K562 (cell line): ENCODE data around the gene ELOF1. TPM values are rescaled to one million over a fixed set of nuclear protein-coding genes. Genes with fewer than 3 reads are reported as not detected.

Source experiments
- ADNP ChIP-seq: fragments of 200-800 bp; sonication (Bioruptor generic); IDR thresholded peaks from 2 replicates; pipeline ENCODE4 v1.6.1; 2016; ENCODE audit warnings: missing genetic modification characterization, missing compliant biosample characterization
- BRF2 ChIP-seq: IDR thresholded peaks from 3 replicates; pipeline ENCODE4 v1.6.1; 2011; ENCODE audit warnings: borderline replicate concordance, mild to moderate bottlenecking; ENCODE audit not compliant: insufficient read length, insufficient read depth
- CHD4 ChIP-seq: fragments of 200-600 bp; sonication (generic); IDR thresholded peaks from 3 replicates; pipeline ENCODE4 v1.6.1; 2012; ENCODE audit warnings: low read depth, mild to moderate bottlenecking, mixed read lengths, low read length, inconsistent platforms; ENCODE audit not compliant: insufficient read depth, insufficient replicate concordance, poor library complexity, severe bottlenecking
- CREB3 ChIP-seq: fragments of 450-650 bp; conservative IDR thresholded peaks from 2 replicates; pipeline ENCODE4 v1.6.1; 2016; ENCODE audit warnings: missing genetic modification characterization, low read depth, mild to moderate bottlenecking, missing compliant biosample characterization, moderate library complexity
- CREM ChIP-seq: IDR thresholded peaks from 2 replicates; pipeline ENCODE4 v1.6.1; 2014; ENCODE audit warnings: antibody characterized with exemption, low read depth
- E2F3 ChIP-seq: fragments of 250-450 bp; sonication (Bioruptor Pico); IDR thresholded peaks from 2 replicates; pipeline ENCODE4 v1.4.0; 2020; ENCODE audit warnings: mild to moderate bottlenecking
- ERF ChIP-seq: fragments of 450-650 bp; formaldehyde crosslinking; IDR thresholded peaks from 2 replicates; pipeline ENCODE4 v1.4.0; 2020; ENCODE audit warnings: mild to moderate bottlenecking, mixed read lengths
- GATAD2A ChIP-seq: fragments of 450-650 bp; IDR thresholded peaks from 2 replicates; pipeline ENCODE4 v1.6.1; 2017
- HDAC2 ChIP-seq: fragments of 450-650 bp; IDR thresholded peaks from 2 replicates; pipeline ENCODE4 v1.6.1; 2016; ENCODE audit warnings: mild to moderate bottlenecking
- JUND ChIP-seq, 2 experiments: IDR thresholded peaks; 2 replicates in 1 of 2; 3 replicates in 1 of 2; pipeline ENCODE4 v1.6.1; 2011; ENCODE audit warnings: borderline replicate concordance in 2 of 2, low read depth in 2 of 2, low read length in 2 of 2, improper control_type of control experiment in 1 of 2, missing biosample characterization in 1 of 2, missing genetic modification characterization in 1 of 2, missing genetic modification reagents in 1 of 2
- MLLT1 ChIP-seq, 2 experiments: fragments of 450-650 bp; IDR thresholded peaks; 2 replicates each; pipeline ENCODE4 v1.6.1; 2016
- NRF1 ChIP-seq, 2 experiments: fragments of 450-650 bp; IDR thresholded peaks in 1 of 2; conservative IDR thresholded peaks in 1 of 2; 2 replicates each; pipeline ENCODE4 v1.6.1; 2014; ENCODE audit warnings: mild to moderate bottlenecking in 2 of 2
- PHF8 ChIP-seq: fragments of 200-600 bp; sonication (generic); IDR thresholded peaks from 2 replicates; pipeline ENCODE4 v1.6.1; 2012; ENCODE audit warnings: mixed run types, mild to moderate bottlenecking, inconsistent platforms, low read length, moderate library complexity, borderline replicate concordance
- PYGO2 ChIP-seq: fragments of 450-650 bp; IDR thresholded peaks from 2 replicates; pipeline ENCODE4 v1.6.1; 2016; ENCODE audit warnings: mild to moderate bottlenecking, missing genetic modification characterization, moderate library complexity, missing compliant biosample characterization
- RB1 ChIP-seq: fragments of 450-650 bp; IDR thresholded peaks from 2 replicates; pipeline ENCODE4 v1.6.1; 2017; ENCODE audit warnings: low read depth, mild to moderate bottlenecking
- SREBF1 ChIP-seq: fragments of 150-350 bp; IDR thresholded peaks from 2 replicates; pipeline ENCODE4 v1.6.1; 2014; ENCODE audit warnings: antibody characterized with exemption, low read depth, low read length, borderline replicate concordance
- TBL1XR1 ChIP-seq, 2 experiments: IDR thresholded peaks; 2 replicates each; pipeline ENCODE4 v1.6.1; 2012; ENCODE audit warnings: improper control_type of control experiment in 2 of 2, low read length in 2 of 2, mild to moderate bottlenecking in 1 of 2
- ZKSCAN8 ChIP-seq: fragments of 200-800 bp; sonication (Bioruptor generic); IDR thresholded peaks from 2 replicates; pipeline ENCODE4 v1.6.1; 2016; ENCODE audit warnings: missing genetic modification characterization, missing compliant biosample characterization
- ZNF311 ChIP-seq: fragments of 250-450 bp; sonication (Bioruptor Pico); IDR thresholded peaks from 2 replicates; pipeline ENCODE4 v1.4.0; 2020; ENCODE audit warnings: mild to moderate bottlenecking, moderate library complexity
- ZNF583 ChIP-seq: fragments of 250-450 bp; sonication (Bioruptor Pico); IDR thresholded peaks from 2 replicates; pipeline ENCODE4 v1.4.0; 2020
- ZNF764 ChIP-seq: fragments of 250-450 bp; sonication (Bioruptor Pico); IDR thresholded peaks from 2 replicates; pipeline ENCODE4 v1.4.0; 2020; ENCODE audit warnings: low read depth, mild to moderate bottlenecking, moderate library complexity
- polyA plus RNA-seq, 8 experiments: library from polyadenylated mRNA; depleted of rRNA in 4 of 8; stranded (reverse) in 5 of 8; unstranded in 3 of 8; fragments of >200 nt; fragmentation: Nextera tagmentation in 2 of 8; fragmentation: Illumina TruSeq in 1 of 8; extraction: Ambion mirVana in 2 of 8; extraction: Trizol in 1 of 8; gene quantifications; 2 replicates each; pipeline versions ENCODE4 v1.2.1 to v1.2.3, GENCODE V29; 2011 to 2014; ENCODE audit warnings: inconsistent platforms in 1 of 8, missing spikeins in 1 of 8
- total RNA-seq, 7 experiments: library from RNA; depleted of rRNA in 6 of 7; stranded (reverse); fragments of >200 nt in 6 of 7; fragmentation: Illumina TruSeq in 2 of 7; extraction: Trizol in 2 of 7; gene quantifications; 2 replicates each; pipeline versions ENCODE4 v1.2.1 to v1.2.3, GENCODE V29; 2011 to 2021; ENCODE audit warnings: low replicate concordance in 1 of 7

ELOF1 gene
- total and polyA plus RNA-seq, 9 of the 15 experiments (the other 6 are each of a cell fraction or from before 2014, with no cell fraction given), result 16.7 to 147 (median 74.2) TPM

GRCh38 chr19:11535792-11536595 lies 23.0 kb downstream of the ELOF1 start (continued):
- peak; percentile 69; the same call in 1 of the 2 replicates for TF ChIP-seq GATAD2A
- TF ChIP-seq TBL1XR1 (IDR thresholded peaks at IDR 0.05; ENCODE audit: low read length in 2 of 2), result peak in 1 of 2 experiments; percentile 84; a peak in 2 of 4 replicates
- TF ChIP-seq HDAC2, result peak; percentile 76
- TF ChIP-seq ADNP (tag), result peak; percentile 100
- TF ChIP-seq E2F3, result 0 out of 2 replicates have a peak, but pooled peaks have one; percentile 70
- peak; percentile 94 for TF ChIP-seq CREM
- peak; percentile 88 to 90 for TF ChIP-seq NRF1 (conservative IDR thresholded peaks at IDR 0.05 in 1 of 2, IDR thresholded peaks at IDR 0.05 in 1 of 2)
- peak; percentile 16 to 46; a peak in 2 of 4 replicates for TF ChIP-seq MLLT1 (IDR thresholded peaks at IDR 0.05)
- no peak for TF ChIP-seq PYGO2
- 0 out of 2 replicates have a peak, but pooled peaks have one; percentile 31 for TF ChIP-seq ZNF311 (CRISPR knock-in tag)
- TF ChIP-seq JUND (IDR thresholded peaks at IDR 0.05; ENCODE audit: borderline replicate concordance, low read depth, low read length), result peak; percentile 100
- TF ChIP-seq JUND (tag; IDR thresholded peaks at IDR 0.05; ENCODE audit: borderline replicate concordance, low read depth, low read length), result peak; percentile 98
- peak; percentile 98 for TF ChIP-seq RB1
- no peak for TF ChIP-seq ZNF764 (CRISPR knock-in tag)
- TF ChIP-seq SREBF1, result no peak
- peak; percentile 66; the same call in 1 of the 2 replicates for TF ChIP-seq CREB3
- peak; percentile 76; the same call in 1 of the 2 replicates for TF ChIP-seq PHF8
- no peak for TF ChIP-seq BRF2
- 0 out of 2 replicates have a peak, but pooled peaks have one; percentile 74 for TF ChIP-seq ERF
- TF ChIP-seq CHD4, result peak; percentile 45
- no peak for TF ChIP-seq ZKSCAN8 (CRISPR knock-in tag)
- TF ChIP-seq ZNF583, result 0 out of 2 replicates have a peak, but pooled peaks have one; percentile 68
